ENCODE data around the gene LEF1.

LEF1 gene

GRCh38 chr4:108192935-108193334 lies 24.2 kb upstream of the LEF1 start:
- no peak for TF ChIP-seq CTCF (conservative IDR thresholded peaks at IDR 0.05; ENCODE audit: low read depth, low read length)
- DNase-seq (ENCODE audit: low read depth): no peak

GRCh38 chr4:108192056-108192455 lies 23.3 kb upstream of the LEF1 start:
- DNase-seq (ENCODE audit: low read depth): no peak
- no peak overlapping the region for H3K4me3 ChIP-seq (ENCODE audit: low read depth, low read length)
- no peak for TF ChIP-seq CTCF (conservative IDR thresholded peaks at IDR 0.05; ENCODE audit: low read depth, low read length)

More at GRCh38 chr4:108192935-108193334, 24.2 kb upstream of the LEF1 start:
- no peak overlapping the region for H3K4me3 ChIP-seq (ENCODE audit: low read depth, low read length)

GRCh38 chr4:108191269-108191914 lies 22.7 kb upstream of the LEF1 start:
- TF ChIP-seq CTCF (conservative IDR thresholded peaks at IDR 0.05; ENCODE audit: low read depth, low read length): no peak
- DNase-seq (ENCODE audit: low read depth): no peak
- H3K4me3 ChIP-seq (ENCODE audit: low read depth, low read length): no peak overlapping the region

- no peak for TF ChIP-seq CTCF (conservative IDR thresholded peaks at IDR 0.05; ENCODE audit: low read depth, low read length)
- no peak for DNase-seq (ENCODE audit: low read depth)
- H3K4me3 ChIP-seq (ENCODE audit: low read depth, low read length): no peak overlapping the region
These were observed 20.0 kb upstream of the LEF1 start for GRCh38 chr4:108188770-108189169.

GRCh38 chr4:108185252-108185651 lies 16.5 kb upstream of the LEF1 start:
- H3K4me3 ChIP-seq (ENCODE audit: low read depth, low read length): no peak overlapping the region

GRCh38 chr4:108184453-108185049 lies 15.8 kb upstream of the LEF1 start:
- TF ChIP-seq CTCF (conservative IDR thresholded peaks at IDR 0.05; ENCODE audit: low read depth, low read length): no peak
- no peak for DNase-seq (ENCODE audit: low read depth)
- H3K4me3 ChIP-seq (ENCODE audit: low read depth, low read length): no peak overlapping the region

More at GRCh38 chr4:108185252-108185651, 16.5 kb upstream of the LEF1 start:
- DNase-seq (ENCODE audit: low read depth): no peak
- TF ChIP-seq CTCF (conservative IDR thresholded peaks at IDR 0.05; ENCODE audit: low read depth, low read length): no peak

GRCh38 chr4:108181704-108182103 lies 13.0 kb upstream of the LEF1 start:
- peak; percentile 3 for TF ChIP-seq CTCF (conservative IDR thresholded peaks at IDR 0.05; ENCODE audit: low read depth, low read length)
- H3K4me3 ChIP-seq (ENCODE audit: low read depth, low read length): no peak overlapping the region
- no peak for DNase-seq (ENCODE audit: low read depth)
